ENCODE data around the gene TACC3.
A peak's percentile ranks its signal among the peaks of the same experiment; 100 is the strongest.

Gene TACC3

GRCh38 chr4:1727117-1728031 is 6.1 kb downstream of the TACC3 start (continued):
- TF ChIP-seq, protein P1, sequence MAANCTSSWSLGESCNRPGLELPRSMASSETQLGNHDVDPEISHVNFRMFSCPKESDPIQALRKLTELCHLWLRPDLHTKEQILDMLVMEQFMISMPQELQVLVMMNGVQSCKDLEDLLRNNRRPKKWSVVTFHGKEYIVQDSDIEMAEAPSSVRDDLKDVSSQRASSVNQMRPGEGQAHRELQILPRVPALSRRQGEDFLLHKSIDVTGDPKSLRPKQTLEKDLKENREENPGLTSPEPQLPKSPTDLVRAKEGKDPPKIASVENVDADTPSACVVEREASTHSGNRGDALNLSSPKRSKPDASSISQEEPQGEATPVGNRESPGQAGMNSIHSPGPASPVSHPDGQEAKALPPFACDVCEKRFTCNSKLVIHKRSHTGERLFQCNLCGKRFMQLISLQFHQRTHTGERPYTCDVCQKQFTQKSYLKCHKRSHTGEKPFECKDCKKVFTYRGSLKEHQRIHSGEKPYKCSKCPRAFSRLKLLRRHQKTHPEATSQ (tag by site-specific recombination; IDR thresholded peaks at IDR 0.05): no peak
- TF ChIP-seq, protein P2, sequence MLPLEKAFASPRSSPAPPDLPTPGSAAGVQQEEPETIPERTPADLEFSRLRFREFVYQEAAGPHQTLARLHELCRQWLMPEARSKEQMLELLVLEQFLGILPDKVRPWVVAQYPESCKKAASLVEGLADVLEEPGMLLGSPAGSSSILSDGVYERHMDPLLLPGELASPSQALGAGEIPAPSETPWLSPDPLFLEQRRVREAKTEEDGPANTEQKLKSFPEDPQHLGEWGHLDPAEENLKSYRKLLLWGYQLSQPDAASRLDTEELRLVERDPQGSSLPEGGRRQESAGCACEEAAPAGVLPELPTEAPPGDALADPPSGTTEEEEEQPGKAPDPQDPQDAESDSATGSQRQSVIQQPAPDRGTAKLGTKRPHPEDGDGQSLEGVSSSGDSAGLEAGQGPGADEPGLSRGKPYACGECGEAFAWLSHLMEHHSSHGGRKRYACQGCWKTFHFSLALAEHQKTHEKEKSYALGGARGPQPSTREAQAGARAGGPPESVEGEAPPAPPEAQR (tag by site-specific recombination; IDR thresholded peaks at IDR 0.05): no peak
- TF ChIP-seq IKZF3 (tag by site-specific recombination; IDR thresholded peaks at IDR 0.05): no peak
- TF ChIP-seq, protein P3, sequence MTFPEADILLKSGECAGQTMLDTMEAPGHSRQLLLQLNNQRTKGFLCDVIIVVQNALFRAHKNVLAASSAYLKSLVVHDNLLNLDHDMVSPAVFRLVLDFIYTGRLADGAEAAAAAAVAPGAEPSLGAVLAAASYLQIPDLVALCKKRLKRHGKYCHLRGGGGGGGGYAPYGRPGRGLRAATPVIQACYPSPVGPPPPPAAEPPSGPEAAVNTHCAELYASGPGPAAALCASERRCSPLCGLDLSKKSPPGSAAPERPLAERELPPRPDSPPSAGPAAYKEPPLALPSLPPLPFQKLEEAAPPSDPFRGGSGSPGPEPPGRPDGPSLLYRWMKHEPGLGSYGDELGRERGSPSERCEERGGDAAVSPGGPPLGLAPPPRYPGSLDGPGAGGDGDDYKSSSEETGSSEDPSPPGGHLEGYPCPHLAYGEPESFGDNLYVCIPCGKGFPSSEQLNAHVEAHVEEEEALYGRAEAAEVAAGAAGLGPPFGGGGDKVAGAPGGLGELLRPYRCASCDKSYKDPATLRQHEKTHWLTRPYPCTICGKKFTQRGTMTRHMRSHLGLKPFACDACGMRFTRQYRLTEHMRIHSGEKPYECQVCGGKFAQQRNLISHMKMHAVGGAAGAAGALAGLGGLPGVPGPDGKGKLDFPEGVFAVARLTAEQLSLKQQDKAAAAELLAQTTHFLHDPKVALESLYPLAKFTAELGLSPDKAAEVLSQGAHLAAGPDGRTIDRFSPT (tag by site-specific recombination; IDR thresholded peaks at IDR 0.05): no peak
- TF ChIP-seq ZNF223 (tag by site-specific recombination; IDR thresholded peaks at IDR 0.05): no peak
- no peak for TF ChIP-seq KLF17 (tag by site-specific recombination; IDR thresholded peaks at IDR 0.05)
- TF ChIP-seq KLF16 (tag by site-specific recombination; IDR thresholded peaks at IDR 0.05): no peak
- no peak for TF ChIP-seq ZBTB1 (tag by site-specific recombination; IDR thresholded peaks at IDR 0.05)
- TF ChIP-seq PATZ1 (tag by site-specific recombination; IDR thresholded peaks at IDR 0.05): no peak
- TF ChIP-seq ZNF837 (tag by site-specific recombination; IDR thresholded peaks at IDR 0.05): no peak
- no peak for TF ChIP-seq ZNF488 (tag by site-specific recombination; IDR thresholded peaks at IDR 0.05)
- peak; percentile 51; the same call in 1 of the 2 replicates for TF ChIP-seq GLIS1 (tag by site-specific recombination; IDR thresholded peaks at IDR 0.05)
- TF ChIP-seq ZNF157 (tag by site-specific recombination; IDR thresholded peaks at IDR 0.05): no peak

DNA sequence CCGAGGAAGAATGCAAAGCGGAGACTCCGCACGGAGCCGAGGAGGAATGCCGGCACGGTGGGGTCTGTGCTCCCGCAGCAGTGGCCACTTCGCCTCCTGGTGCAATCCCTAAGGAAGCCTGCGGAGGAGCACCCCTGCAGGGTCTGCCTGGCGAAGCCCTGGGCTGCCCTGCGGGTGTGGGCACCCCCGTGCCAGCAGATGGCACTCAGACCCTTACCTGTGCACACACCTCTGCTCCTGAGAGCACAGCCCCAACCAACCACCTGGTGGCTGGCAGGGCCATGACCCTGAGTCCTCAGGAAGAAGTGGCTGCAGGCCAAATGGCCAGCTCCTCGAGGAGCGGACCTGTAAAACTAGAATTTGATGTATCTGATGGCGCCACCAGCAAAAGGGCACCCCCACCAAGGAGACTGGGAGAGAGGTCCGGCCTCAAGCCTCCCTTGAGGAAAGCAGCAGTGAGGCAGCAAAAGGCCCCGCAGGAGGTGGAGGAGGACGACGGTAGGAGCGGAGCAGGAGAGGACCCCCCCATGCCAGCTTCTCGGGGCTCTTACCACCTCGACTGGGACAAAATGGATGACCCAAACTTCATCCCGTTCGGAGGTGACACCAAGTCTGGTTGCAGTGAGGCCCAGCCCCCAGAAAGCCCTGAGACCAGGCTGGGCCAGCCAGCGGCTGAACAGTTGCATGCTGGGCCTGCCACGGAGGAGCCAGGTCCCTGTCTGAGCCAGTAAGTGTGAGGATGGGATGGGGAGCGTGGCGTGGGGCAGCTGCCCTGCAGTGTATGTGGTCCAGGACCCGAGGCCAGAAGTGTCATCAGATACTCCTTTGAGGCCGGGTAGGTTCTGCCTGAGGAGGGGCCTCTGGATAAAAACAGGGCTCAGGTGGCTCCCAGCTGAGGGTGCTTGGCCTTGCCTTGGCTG is 7.0 kb downstream of the TACC3 start:
- Histone ChIP-seq H3K4me1 (ENCODE audit: control insufficient read depth, insufficient read depth, low read length) (no peaks in the 10 kb centered on the region), H3K9me3 (ENCODE audit: control insufficient read depth, insufficient read depth, low read depth, low read length) (no peaks in the 10 kb centered on the region), H3K36me3 (ENCODE audit: control insufficient read depth in 2 of 2, insufficient read depth in 1 of 2, low read length in 2 of 2) (peaks cover 20 to 98% of the 10 kb centered on the region in 2 experiments; a peak in 2 of 3 replicates), H3K27ac (ENCODE audit: extremely low read depth, low read depth, low read length) (no peak overlapping the region), H3K4me3 (ENCODE audit: low read depth, low read length) (no peak overlapping the region)
- POLR2A ChIA-PET: no interaction called here
- CTCF ChIA-PET: interaction anchor here (1.1 to 7.6 kb wide), 2 partner anchors 18 to 33 kb away, joined by 5 to 61 read pairs; no protein-coding TSS in a partner anchor
- TF ChIP-seq HOXD13 (CRISPR knock-in tag; IDR thresholded peaks at IDR 0.05; ENCODE audit: borderline replicate concordance): no peak
- TF ChIP-seq ZNF768 (tag by site-specific recombination; IDR thresholded peaks at IDR 0.05): no peak
- TF ChIP-seq ZNF157 (tag by site-specific recombination; IDR thresholded peaks at IDR 0.05): no peak
- TF ChIP-seq ZNF184 (tag by site-specific recombination; IDR thresholded peaks at IDR 0.05): no peak
- no peak for TF ChIP-seq ZNF18 (tag by site-specific recombination; IDR thresholded peaks at IDR 0.05)
- TF ChIP-seq OVOL3 (tag by site-specific recombination; IDR thresholded peaks at IDR 0.05): no peak
- no peak for TF ChIP-seq MEIS1 (CRISPR knock-in tag; IDR thresholded peaks at IDR 0.05; ENCODE audit: borderline replicate concordance)
- no peak for TF ChIP-seq ZNF311 (tag by site-specific recombination; IDR thresholded peaks at IDR 0.05; ENCODE audit: borderline replicate concordance)
- no peak for TF ChIP-seq ZNF112 (tag by site-specific recombination; IDR thresholded peaks at IDR 0.05)
- TF ChIP-seq ZNF501 (tag by site-specific recombination; IDR thresholded peaks at IDR 0.05): no peak
- no peak for TF ChIP-seq YY2 (tag by site-specific recombination; IDR thresholded peaks at IDR 0.05)

Data from HEK293 (cell line).